Lung (tissue), 12 donors: ENCODE results near the gene GPR15LG. TPM values are rescaled to one million over a fixed set of nuclear protein-coding genes. Genes with fewer than 3 reads are reported as not detected.

Experiments
- ATAC-seq: fragments of 200-7000 bp; cut with Tn5 transposase; one replicate; pipeline ENCODE4 v1.9.1; 2020; ENCODE audit warnings: moderate number of reproducible peaks; ENCODE audit not compliant: insufficient read depth, low FRiP score
- DNase-seq, 3 donors: peaks; one replicate each; pipeline ENCODE4 v3.0.0-alpha.2; 2013 to 2017
- H3K27ac ChIP-seq, 2 donors: one replicate each; pipeline ENCODE4 v1.5.1; 2013; ENCODE audit warnings: mild to moderate bottlenecking in 2 of 2, moderate library complexity in 2 of 2, control low read depth in 1 of 2, inconsistent platforms in 1 of 2, low read depth in 1 of 2, low read length in 1 of 2
- H3K27me3 ChIP-seq, 3 donors: one replicate each; pipeline ENCODE4 v1.5.1; 2013; ENCODE audit warnings: low read length in 2 of 3; ENCODE audit not compliant: control insufficient read depth in 3 of 3, insufficient read depth in 3 of 3
- H3K36me3 ChIP-seq, 4 donors: one replicate each; pipeline ENCODE4 v1.5.1; 2013; ENCODE audit warnings: low read length in 4 of 4, mild to moderate bottlenecking in 1 of 4, moderate library complexity in 1 of 4; ENCODE audit not compliant: control insufficient read depth in 4 of 4, insufficient read depth in 4 of 4
- H3K4me1 ChIP-seq, 5 donors: one replicate each; pipeline ENCODE4 v1.5.1; 2013; ENCODE audit warnings: low read length in 5 of 5, mild to moderate bottlenecking in 2 of 5, moderate library complexity in 1 of 5; ENCODE audit not compliant: control insufficient read depth in 5 of 5, insufficient read depth in 5 of 5
- H3K4me3 ChIP-seq: one replicate; pipeline ENCODE4 v1.5.1; 2013; ENCODE audit warnings: mild to moderate bottlenecking, control low read depth, moderate library complexity
- H3K9ac ChIP-seq, 2 donors: one replicate each; pipeline ENCODE4 v1.5.1; 2013; ENCODE audit warnings: low read length in 2 of 2, control low read depth in 1 of 2; ENCODE audit not compliant: insufficient read depth in 1 of 2
- H3K9me3 ChIP-seq, 4 donors: one replicate each; pipeline ENCODE4 v1.5.1; 2013; ENCODE audit warnings: low read length in 3 of 4, mild to moderate bottlenecking in 1 of 4, moderate library complexity in 1 of 4; ENCODE audit not compliant: control insufficient read depth in 4 of 4, insufficient read depth in 3 of 4
- WGBS, 2 donors: extraction: QIAGEN DNeasy Blood & Tissue Kit; methylation state at CpG; one replicate each; pipeline ENCODE4 v1.1.7; 2013; 5-methylcytosine and 5-hydroxymethylcytosine counted together
- polyA plus RNA-seq, 2 donors: library from polyadenylated mRNA; stranded (reverse); fragments of 200-250 nt; gene quantifications; one replicate each; pipeline ENCODE4 v1.2.1, GENCODE V29; 2013
- total RNA-seq, 2 donors: library from RNA; depleted of rRNA in 1 of 2; stranded (reverse); fragments of >200 nt in 1 of 2; gene quantifications; one replicate each; pipeline ENCODE4 v1.2.1, GENCODE V29; 2014 to 2021
- TF ChIP-seq, protein P1 (sequence below): IDR thresholded peaks from 2 replicates; pipeline ENCODE4 v1.5.1; 2012; ENCODE audit warnings: mild to moderate bottlenecking; ENCODE audit errors: control extremely low read depth, extremely low read depth
- donor health status: control.
- donor health status: control.
- donor health status: Bipolar disorder and iron deficiency.
- donor health status: healthy.
- donor health status: DM: yes; HTN: yes; CAD: no.

GPR15LG gene
- total and polyA plus RNA-seq, 4 donors, result 0.47 TPM; not detected in 3

DNA sequence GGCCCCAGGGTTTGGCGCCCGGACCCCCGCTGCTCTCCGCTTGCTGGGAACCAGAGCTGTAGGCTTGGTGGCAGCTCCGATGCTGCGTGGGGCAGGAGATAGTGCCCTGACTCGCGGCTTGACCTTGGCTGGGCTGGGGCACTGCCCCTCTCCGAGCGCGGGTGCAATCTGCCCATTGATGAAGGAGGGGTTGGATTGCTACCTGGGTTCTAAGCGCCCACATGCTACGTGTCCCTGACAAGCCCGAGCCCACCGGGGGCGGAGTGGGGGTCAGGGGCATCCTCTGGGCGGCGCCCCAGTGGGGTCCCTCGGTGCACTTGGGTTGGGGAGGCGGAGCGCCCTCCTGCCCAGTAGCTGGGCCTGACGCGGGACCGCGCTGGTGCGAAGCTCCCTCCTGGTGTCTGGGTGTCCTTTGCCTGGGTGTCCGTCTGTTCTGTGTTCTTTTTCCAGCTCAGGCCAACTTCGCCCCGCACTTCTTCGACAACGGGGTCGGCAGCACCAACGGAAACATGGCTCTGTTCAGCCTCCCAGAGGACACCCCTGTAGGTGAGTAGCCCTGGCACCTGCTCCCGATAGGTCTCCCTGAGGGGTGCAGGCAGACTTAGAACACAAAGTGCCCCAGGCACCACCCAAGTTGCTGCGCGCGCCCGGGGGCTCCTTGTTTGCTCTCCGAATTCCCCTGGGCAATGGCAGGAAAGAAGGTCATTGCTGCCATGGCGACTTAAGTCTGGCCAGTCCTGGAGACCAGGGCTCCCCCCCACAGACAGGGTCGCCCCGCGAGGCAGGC is 21.6 kb downstream of the GPR15LG start:
- TF ChIP-seq, protein P1, sequence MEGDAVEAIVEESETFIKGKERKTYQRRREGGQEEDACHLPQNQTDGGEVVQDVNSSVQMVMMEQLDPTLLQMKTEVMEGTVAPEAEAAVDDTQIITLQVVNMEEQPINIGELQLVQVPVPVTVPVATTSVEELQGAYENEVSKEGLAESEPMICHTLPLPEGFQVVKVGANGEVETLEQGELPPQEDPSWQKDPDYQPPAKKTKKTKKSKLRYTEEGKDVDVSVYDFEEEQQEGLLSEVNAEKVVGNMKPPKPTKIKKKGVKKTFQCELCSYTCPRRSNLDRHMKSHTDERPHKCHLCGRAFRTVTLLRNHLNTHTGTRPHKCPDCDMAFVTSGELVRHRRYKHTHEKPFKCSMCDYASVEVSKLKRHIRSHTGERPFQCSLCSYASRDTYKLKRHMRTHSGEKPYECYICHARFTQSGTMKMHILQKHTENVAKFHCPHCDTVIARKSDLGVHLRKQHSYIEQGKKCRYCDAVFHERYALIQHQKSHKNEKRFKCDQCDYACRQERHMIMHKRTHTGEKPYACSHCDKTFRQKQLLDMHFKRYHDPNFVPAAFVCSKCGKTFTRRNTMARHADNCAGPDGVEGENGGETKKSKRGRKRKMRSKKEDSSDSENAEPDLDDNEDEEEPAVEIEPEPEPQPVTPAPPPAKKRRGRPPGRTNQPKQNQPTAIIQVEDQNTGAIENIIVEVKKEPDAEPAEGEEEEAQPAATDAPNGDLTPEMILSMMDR, result no peak
- Histone ChIP-seq H3K9me3 (no peaks in the 10 kb centered on the region), H3K4me1 (peaks cover 0 to 6% (median 0%) of the 10 kb centered on the region in 5 donors), H3K27me3 (peaks cover 0 to 56% (median 32%) of the 10 kb centered on the region in 3 donors), H3K4me3 (no peak overlapping the region), H3K9ac (no peak overlapping the region), H3K36me3 (no peaks in the 10 kb centered on the region), H3K27ac (no peak overlapping the region)
- WGBS, 2 donors, result 16 to 24% methylated on average over 41 to 43 of the region's 43 CpGs
- DNase-seq (peak in 1 of 3 donors; percentile 1), ATAC-seq (no peak)

DNA sequence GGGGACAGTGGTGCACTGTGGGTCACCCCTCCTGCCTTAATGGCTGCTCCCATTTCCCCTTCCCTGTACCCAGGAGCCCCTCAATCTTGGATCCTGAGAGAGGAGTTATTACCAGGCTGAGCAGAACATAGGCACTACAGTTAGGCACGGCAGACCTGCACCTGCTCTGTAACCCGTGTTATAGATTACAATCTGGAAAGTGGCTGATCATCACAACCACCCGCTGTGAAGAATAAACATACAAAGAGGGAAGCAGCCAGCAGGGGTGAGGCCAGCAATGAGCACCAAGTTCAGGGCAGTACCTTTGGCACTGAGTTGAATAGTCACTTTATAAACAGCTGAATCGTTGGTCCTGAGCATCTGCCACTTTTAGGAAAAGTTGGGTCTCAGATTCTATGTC is 22.5 kb downstream of the GPR15LG start:
- TF ChIP-seq, protein P1, result no peak
- H3K4me1 ChIP-seq, result peaks cover 0 to 6% (median 0%) of the 10 kb centered on the region in 5 donors
- 15 to 22% methylated on average over 4 of the region's 4 CpGs for WGBS, 2 donors
- ATAC-seq (no peak), DNase-seq (no peak)
- H3K9me3 ChIP-seq, result no peaks in the 10 kb centered on the region
- no peaks in the 10 kb centered on the region for H3K36me3 ChIP-seq
- H3K27me3 ChIP-seq, result peaks cover 0 to 53% (median 32%) of the 10 kb centered on the region in 3 donors
- H3K9ac ChIP-seq, result no peak overlapping the region
- no peak overlapping the region for H3K4me3 ChIP-seq
- no peak overlapping the region for H3K27ac ChIP-seq

DNA sequence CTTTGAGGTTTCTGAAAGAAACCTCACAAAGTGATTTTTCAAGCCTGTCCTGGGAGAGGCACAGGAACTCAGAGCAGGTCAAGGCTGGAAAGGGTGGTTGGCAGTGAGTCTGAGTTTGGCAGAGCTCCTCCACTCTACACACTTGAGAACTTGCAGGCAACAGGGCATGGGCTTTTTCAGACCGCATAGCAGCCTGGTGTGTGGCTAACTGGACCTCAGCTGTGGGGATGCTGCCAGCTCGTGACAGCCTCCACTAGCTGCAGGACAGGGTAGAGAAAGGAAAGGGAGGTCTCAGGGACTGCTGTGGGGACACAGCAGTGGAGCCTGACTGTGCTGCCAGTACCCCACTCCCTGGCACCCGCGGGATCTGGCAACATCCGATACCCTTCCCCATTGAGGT is 23.3 kb downstream of the GPR15LG start:
- no peak overlapping the region for H3K9ac ChIP-seq
- peaks cover 0 to 50% (median 32%) of the 10 kb centered on the region in 3 donors for H3K27me3 ChIP-seq
- TF ChIP-seq, protein P1, result no peak
- peaks cover 0 to 6% (median 0%) of the 10 kb centered on the region in 5 donors for H3K4me1 ChIP-seq
- no peak overlapping the region for H3K4me3 ChIP-seq
- no peak overlapping the region for H3K27ac ChIP-seq
- H3K36me3 ChIP-seq, result no peaks in the 10 kb centered on the region
- 65 to 88% methylated on average over 5 of the region's 5 CpGs for WGBS, 2 donors
- no peak for ATAC-seq
- no peak for DNase-seq
- no peaks in the 10 kb centered on the region for H3K9me3 ChIP-seq
